ENCODE measurements around the gene BID.
"Not testable (repeated sequence)": the region's sequence is repeated elsewhere in the genome, so short reads cannot be mapped to it uniquely, and the experiment has no call there.

DNA sequence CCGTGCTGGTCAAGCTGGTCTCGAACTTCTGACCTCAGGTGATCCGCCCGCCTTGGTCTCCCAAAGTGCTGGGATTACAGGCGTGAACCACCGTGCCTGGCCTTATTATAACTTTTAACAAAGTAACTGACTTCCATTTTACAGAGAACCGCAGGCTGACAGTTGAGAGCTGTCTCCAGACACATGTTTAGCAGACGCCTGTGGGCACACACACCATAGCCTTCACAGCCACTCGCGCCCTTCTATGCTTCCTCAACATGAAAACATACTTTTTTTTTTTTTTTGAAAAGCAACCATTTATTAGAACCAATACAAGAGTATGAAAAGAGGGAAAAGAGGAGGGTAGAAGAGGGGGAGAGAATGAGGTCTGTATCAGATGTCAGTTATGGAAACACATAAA, 10.8 kb downstream of the BID start:
- not testable (repeated sequence) for TF ChIP-seq CTCF, POLR2AphosphoS5, POLR2A (IDR thresholded peaks at IDR 0.05)
